Sigmoid colon (tissue), 7 donors: ENCODE data around the gene GALNT10. TPM values are rescaled to one million over a fixed set of nuclear protein-coding genes. Genes with fewer than 3 reads are reported as not detected.

Source experiments
- DNase-seq: peaks from one replicate; pipeline ENCODE4 v3.0.0-alpha.2; 2019
- H3K27ac ChIP-seq, 4 donors: fragments of 200-600 bp; sonication (generic); one replicate each; pipeline ENCODE4 v1.5.1; 2016 to 2019; ENCODE audit warnings: mild to moderate bottlenecking in 1 of 4
- H3K27me3 ChIP-seq, 3 donors: fragments of 200-600 bp; sonication (generic); one replicate each; pipeline ENCODE4 v1.5.1; 2019; ENCODE audit warnings: mild to moderate bottlenecking in 1 of 3
- H3K36me3 ChIP-seq, 4 donors: fragments of 200-600 bp; sonication (generic); one replicate each; pipeline ENCODE4 v1.5.1; 2016 to 2019
- H3K4me1 ChIP-seq, 4 donors: fragments of 200-600 bp; sonication (generic); one replicate each; pipeline ENCODE4 v1.5.1; 2017 to 2019
- H3K4me3 ChIP-seq, 4 donors: fragments of 200-600 bp; sonication (generic); one replicate each; pipeline ENCODE4 v1.5.1; 2017 to 2019; ENCODE audit warnings: mild to moderate bottlenecking in 2 of 4, moderate library complexity in 1 of 4
- H3K9me3 ChIP-seq, 4 donors: fragments of 200-600 bp in 3 of 4; sonication (generic) in 3 of 4; one replicate each; pipeline versions ENCODE4 v1.5.1 to v1.6.1; 2013 to 2019
- CTCF ChIP-seq, 4 experiments: fragments of 450-650 bp in 3 of 4; fragments of 200-600 bp in 1 of 4; IDR thresholded peaks; one replicate each; pipeline ENCODE4 v1.5.1; 2016 to 2019; ENCODE audit warnings: antibody characterized with exemption in 4 of 4, mild to moderate bottlenecking in 3 of 4, moderate library complexity in 2 of 4
- EP300 ChIP-seq, 4 donors: sonication (generic); formaldehyde crosslinking; IDR thresholded peaks; one replicate each; pipeline ENCODE4 v1.6.1; 2017; ENCODE audit warnings: antibody characterized with exemption in 4 of 4
- POLR2A ChIP-seq, 2 donors: fragments of 450-650 bp; IDR thresholded peaks; one replicate each; pipeline ENCODE4 v1.6.1; 2016; ENCODE audit warnings: antibody characterized with exemption in 2 of 2, mild to moderate bottlenecking in 2 of 2, moderate library complexity in 2 of 2
- POLR2AphosphoS5 ChIP-seq, 4 donors: sonication (generic); formaldehyde crosslinking; IDR thresholded peaks; one replicate each; pipeline ENCODE4 v1.6.1; 2017; ENCODE audit warnings: antibody characterized with exemption in 4 of 4
- WGBS, 2 donors: extraction: QIAGEN DNeasy Blood & Tissue Kit; methylation state at CpG; one replicate each; pipeline ENCODE4 v1.1.7; 2013; 5-methylcytosine and 5-hydroxymethylcytosine counted together
- intact Hi-C: fragments of 100-400 bp; cut with DNase I; formaldehyde crosslinking; loops from one replicate; pipeline ENCODE4 v1.15.1; 2023
- polyA plus RNA-seq, 3 donors: library from polyadenylated mRNA; stranded (reverse); fragments of 200-250 nt; gene quantifications; one replicate each; pipeline ENCODE4 v1.2.3, GENCODE V29; 2013
- total RNA-seq, 4 donors: library from RNA; depleted of rRNA; stranded (reverse); fragments of >200 nt; gene quantifications; one replicate each; pipeline ENCODE4 v1.1.0, GENCODE V29; 2016
- donor health status: healthy with polysubstance abuse.
- donor health status: Bipolar disorder and iron deficiency.
- donor health status: healthy.

The GALNT10 gene
- total and polyA plus RNA-seq, 7 donors = 6.0 to 41.7 (median 24.3) TPM

- Histone ChIP-seq H3K4me3 (no peak overlapping the region), H3K4me1 (peaks cover 0 to 40% (median 16%) of the 10 kb centered on the region in 4 donors), H3K36me3 (peaks cover 0 to 4% (median 0%) of the 10 kb centered on the region in 4 donors), H3K9me3 (no peaks in the 10 kb centered on the region), H3K27ac (no peak overlapping the region), H3K27me3 (no peaks in the 10 kb centered on the region)
- intact Hi-C loops = no loop called here
- TF ChIP-seq POLR2A (IDR thresholded peaks at IDR 0.05) (no peak), CTCF (IDR thresholded peaks at IDR 0.05) (no peak), POLR2AphosphoS5 (IDR thresholded peaks at IDR 0.05) (no peak), EP300 (IDR thresholded peaks at IDR 0.05) (no peak)
- 65 to 88% methylated on average over 2 of the region's 2 CpGs for WGBS, 2 donors
- DNase-seq = peak; percentile 11
Observed at GRCh38 chr5:154210163-154210562, 19.6 kb downstream of the GALNT10 start.

- H3K4me3 ChIP-seq = no peak overlapping the region
- H3K4me1 ChIP-seq = peaks cover 0 to 49% (median 31%) of the 10 kb centered on the region in 4 donors
- TF ChIP-seq POLR2A (IDR thresholded peaks at IDR 0.05) (no peak), CTCF (IDR thresholded peaks at IDR 0.05) (no peak), POLR2AphosphoS5 (IDR thresholded peaks at IDR 0.05) (no peak), EP300 (IDR thresholded peaks at IDR 0.05) (no peak)
- no peaks in the 10 kb centered on the region for H3K27me3 ChIP-seq
- H3K9me3 ChIP-seq = no peaks in the 10 kb centered on the region
- DNase-seq = no peak
- 97 to 98% methylated on average over 7 of the region's 7 CpGs for WGBS, 2 donors
- intact Hi-C loops = no loop called here
- H3K36me3 ChIP-seq = peaks cover 0 to 4% (median 0%) of the 10 kb centered on the region in 4 donors
- no peak overlapping the region for H3K27ac ChIP-seq
Observed at GRCh38 chr5:154211641-154212390, 21.3 kb downstream of the GALNT10 start.

- intact Hi-C loops = no loop called here
- peaks cover 0 to 4% (median 0%) of the 10 kb centered on the region in 4 donors for H3K36me3 ChIP-seq
- H3K9me3 ChIP-seq = no peaks in the 10 kb centered on the region
- DNase-seq = no peak
- H3K27ac ChIP-seq = peak overlapping the region in 2 of 4 donors; percentile 71 to 77
- 95 to 97% methylated on average over 4 of the region's 4 CpGs for WGBS, 2 donors
- no peak overlapping the region for H3K4me3 ChIP-seq
- TF ChIP-seq POLR2AphosphoS5 (IDR thresholded peaks at IDR 0.05) (no peak), POLR2A (IDR thresholded peaks at IDR 0.05) (no peak), EP300 (IDR thresholded peaks at IDR 0.05) (no peak), CTCF (IDR thresholded peaks at IDR 0.05) (no peak)
- H3K27me3 ChIP-seq = no peaks in the 10 kb centered on the region
- H3K4me1 ChIP-seq = peaks cover 0 to 58% (median 37%) of the 10 kb centered on the region in 4 donors
Observed at GRCh38 chr5:154213592-154213991, 23.1 kb downstream of the GALNT10 start.

- H3K4me3 ChIP-seq = no peak overlapping the region
Observed at GRCh38 chr5:154214371-154215106, 24.0 kb downstream of the GALNT10 start.

More at GRCh38 chr5:154214371-154215106, 24.0 kb downstream of the GALNT10 start:
- no peak for DNase-seq
- TF ChIP-seq POLR2AphosphoS5 (IDR thresholded peaks at IDR 0.05) (no peak), EP300 (IDR thresholded peaks at IDR 0.05) (no peak), POLR2A (IDR thresholded peaks at IDR 0.05) (no peak), CTCF (IDR thresholded peaks at IDR 0.05) (no peak)
- Histone ChIP-seq H3K27ac (peak overlapping the region; percentile 56 to 77 (median 64)), H3K9me3 (no peaks in the 10 kb centered on the region), H3K27me3 (no peaks in the 10 kb centered on the region), H3K36me3 (no peaks in the 10 kb centered on the region), H3K4me1 (peaks cover 0 to 58% (median 44%) of the 10 kb centered on the region in 4 donors)
- WGBS, 2 donors = 71 to 76% methylated on average over 5 of the region's 5 CpGs
- intact Hi-C loops = no loop called here
